ENCODE measurements around the gene TMPRSS13. TPM values are rescaled to one million over a fixed set of nuclear protein-coding genes. Genes with fewer than 3 reads are reported as not detected.

The TMPRSS13 gene
- total and polyA plus RNA-seq, 9 of the 15 experiments (the other 6 are each of a cell fraction or from before 2014, with no cell fraction given), result 0.11 to 0.29 (median 0.15) TPM

DNA sequence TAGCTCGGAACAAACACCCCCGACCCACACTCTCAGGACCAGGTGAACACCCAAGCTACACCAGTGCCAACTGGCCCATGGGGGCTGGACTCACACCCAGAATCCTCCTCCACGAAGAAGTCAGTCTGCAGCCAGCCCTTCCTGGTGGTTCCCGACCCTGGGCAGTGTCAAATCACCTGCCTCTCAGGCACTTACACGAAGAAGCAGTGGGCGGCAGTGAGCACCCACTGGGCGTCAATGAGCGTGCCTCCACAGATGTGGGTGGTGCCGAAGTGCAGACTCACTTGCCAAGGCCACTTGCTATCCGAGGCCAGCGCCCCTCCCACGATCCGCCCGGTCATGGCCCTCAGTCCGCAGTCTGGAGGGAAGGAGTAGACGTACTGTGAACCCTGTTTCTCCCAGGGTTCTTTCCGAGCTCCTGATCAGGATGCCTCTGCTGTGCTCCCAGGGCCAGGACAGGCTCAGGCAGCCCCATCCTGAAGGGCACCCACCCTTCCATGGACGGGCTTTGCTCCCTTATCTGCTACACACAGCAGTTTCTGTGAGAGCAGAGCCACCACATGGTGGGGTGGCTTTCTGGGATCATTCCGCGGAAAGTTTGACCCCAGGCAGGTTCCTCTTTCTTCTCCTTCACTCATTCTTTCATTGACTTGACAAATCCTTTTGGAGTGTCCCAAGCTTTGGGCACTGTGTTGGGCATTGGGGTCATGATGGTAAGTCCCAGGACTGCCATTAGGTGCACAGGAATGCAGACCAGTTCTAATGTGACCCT lies 19.4 kb downstream of the TMPRSS13 start (continued):
- TF ChIP-seq, protein P1, sequence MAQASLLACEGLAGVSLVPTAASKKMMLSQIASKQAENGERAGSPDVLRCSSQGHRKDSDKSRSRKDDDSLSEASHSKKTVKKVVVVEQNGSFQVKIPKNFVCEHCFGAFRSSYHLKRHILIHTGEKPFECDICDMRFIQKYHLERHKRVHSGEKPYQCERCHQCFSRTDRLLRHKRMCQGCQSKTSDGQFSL (CRISPR knock-in tag; IDR thresholded peaks at IDR 0.05), result peak; percentile 33; the same call in 1 of the 2 replicates
- TF ChIP-seq, protein P1 (tag; IDR thresholded peaks at IDR 0.05), result no peak
- TF ChIP-seq HDAC2 (IDR thresholded peaks at IDR 0.05) (peak; percentile 67; the same call in 1 of the 2 replicates), SRF (CRISPR knock-in tag; IDR thresholded peaks at IDR 0.05) (no peak), HNRNPL (IDR thresholded peaks at IDR 0.05; ENCODE audit: low read depth, low read length) (no peak), NR2C1 (IDR thresholded peaks at IDR 0.05) (peak; percentile 47; the same call in 1 of the 2 replicates), NR2C1 (tag; IDR thresholded peaks at IDR 0.05) (no peak), ZFPM2 (CRISPR knock-in tag; IDR thresholded peaks at IDR 0.05) (no peak), ZKSCAN8 (CRISPR knock-in tag; IDR thresholded peaks at IDR 0.05) (no peak), L3MBTL2 (IDR thresholded peaks at IDR 0.05) (peak; percentile 78), TEAD4 (IDR thresholded peaks at IDR 0.05; ENCODE audit: low read length) (peak; percentile 80), TEAD4 (CRISPR knock-in tag; IDR thresholded peaks at IDR 0.05; ENCODE audit: borderline replicate concordance) (no peak), NR2F6 (CRISPR knock-in tag; IDR thresholded peaks at IDR 0.05) (no peak), HDAC3 (IDR thresholded peaks at IDR 0.05; ENCODE audit: borderline replicate concordance, partially characterized antibody) (no peak), MAFF (IDR thresholded peaks at IDR 0.05; ENCODE audit: low read length) (peak; percentile 19; the same call in 1 of the 2 replicates), KAT8 (IDR thresholded peaks at IDR 0.05; ENCODE audit: low read depth) (no peak), POLR2A (conservative IDR thresholded peaks at IDR 0.05) (no peak), STAT5A (IDR thresholded peaks at IDR 0.05; ENCODE audit: borderline replicate concordance, low read length) (peak; percentile 46; the same call in 1 of the 2 replicates), MAZ (CRISPR knock-in tag; conservative IDR thresholded peaks at IDR 0.05 in 1 of 2, IDR thresholded peaks at IDR 0.05 in 1 of 2) (peak; percentile 33 to 40; a peak in 1 of 4 replicates), ARID1B (IDR thresholded peaks at IDR 0.05) (peak; percentile 91), KAT7 (CRISPR knock-in tag; IDR thresholded peaks at IDR 0.05; ENCODE audit: borderline replicate concordance) (0 out of 2 replicates have a peak, but pooled peaks have one; percentile 63), TRIM24 (IDR thresholded peaks at IDR 0.05) (peak; percentile 36 to 53; a peak in 3 of 4 replicates)
- TF ChIP-seq, protein P2, sequence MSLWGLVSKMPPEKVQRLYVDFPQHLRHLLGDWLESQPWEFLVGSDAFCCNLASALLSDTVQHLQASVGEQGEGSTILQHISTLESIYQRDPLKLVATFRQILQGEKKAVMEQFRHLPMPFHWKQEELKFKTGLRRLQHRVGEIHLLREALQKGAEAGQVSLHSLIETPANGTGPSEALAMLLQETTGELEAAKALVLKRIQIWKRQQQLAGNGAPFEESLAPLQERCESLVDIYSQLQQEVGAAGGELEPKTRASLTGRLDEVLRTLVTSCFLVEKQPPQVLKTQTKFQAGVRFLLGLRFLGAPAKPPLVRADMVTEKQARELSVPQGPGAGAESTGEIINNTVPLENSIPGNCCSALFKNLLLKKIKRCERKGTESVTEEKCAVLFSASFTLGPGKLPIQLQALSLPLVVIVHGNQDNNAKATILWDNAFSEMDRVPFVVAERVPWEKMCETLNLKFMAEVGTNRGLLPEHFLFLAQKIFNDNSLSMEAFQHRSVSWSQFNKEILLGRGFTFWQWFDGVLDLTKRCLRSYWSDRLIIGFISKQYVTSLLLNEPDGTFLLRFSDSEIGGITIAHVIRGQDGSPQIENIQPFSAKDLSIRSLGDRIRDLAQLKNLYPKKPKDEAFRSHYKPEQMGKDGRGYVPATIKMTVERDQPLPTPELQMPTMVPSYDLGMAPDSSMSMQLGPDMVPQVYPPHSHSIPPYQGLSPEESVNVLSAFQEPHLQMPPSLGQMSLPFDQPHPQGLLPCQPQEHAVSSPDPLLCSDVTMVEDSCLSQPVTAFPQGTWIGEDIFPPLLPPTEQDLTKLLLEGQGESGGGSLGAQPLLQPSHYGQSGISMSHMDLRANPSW (CRISPR knock-in tag; IDR thresholded peaks at IDR 0.05), result 0 out of 2 replicates have a peak, but pooled peaks have one; percentile 55
- TF ChIP-seq, protein P3, sequence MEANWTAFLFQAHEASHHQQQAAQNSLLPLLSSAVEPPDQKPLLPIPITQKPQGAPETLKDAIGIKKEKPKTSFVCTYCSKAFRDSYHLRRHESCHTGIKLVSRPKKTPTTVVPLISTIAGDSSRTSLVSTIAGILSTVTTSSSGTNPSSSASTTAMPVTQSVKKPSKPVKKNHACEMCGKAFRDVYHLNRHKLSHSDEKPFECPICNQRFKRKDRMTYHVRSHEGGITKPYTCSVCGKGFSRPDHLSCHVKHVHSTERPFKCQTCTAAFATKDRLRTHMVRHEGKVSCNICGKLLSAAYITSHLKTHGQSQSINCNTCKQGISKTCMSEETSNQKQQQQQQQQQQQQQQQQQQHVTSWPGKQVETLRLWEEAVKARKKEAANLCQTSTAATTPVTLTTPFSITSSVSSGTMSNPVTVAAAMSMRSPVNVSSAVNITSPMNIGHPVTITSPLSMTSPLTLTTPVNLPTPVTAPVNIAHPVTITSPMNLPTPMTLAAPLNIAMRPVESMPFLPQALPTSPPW (CRISPR knock-in tag; IDR thresholded peaks at IDR 0.05), result peak; percentile 62
- TF ChIP-seq, protein P4, sequence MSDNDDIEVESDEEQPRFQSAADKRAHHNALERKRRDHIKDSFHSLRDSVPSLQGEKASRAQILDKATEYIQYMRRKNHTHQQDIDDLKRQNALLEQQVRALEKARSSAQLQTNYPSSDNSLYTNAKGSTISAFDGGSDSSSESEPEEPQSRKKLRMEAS (CRISPR knock-in tag; IDR thresholded peaks at IDR 0.05), result peak; percentile 61; the same call in 1 of the 2 replicates

Measured in K562 (cell line).